ENCODE results near the gene AVPR2. TPM values are rescaled to one million over a fixed set of nuclear protein-coding genes. Genes with fewer than 3 reads are reported as not detected.

Gene AVPR2
- total and polyA plus RNA-seq, 10 of the 15 experiments (the other 5 are each of a cell fraction or from before 2014, with no cell fraction given) = 0.12 to 0.37 TPM; not detected in 8

DNA sequence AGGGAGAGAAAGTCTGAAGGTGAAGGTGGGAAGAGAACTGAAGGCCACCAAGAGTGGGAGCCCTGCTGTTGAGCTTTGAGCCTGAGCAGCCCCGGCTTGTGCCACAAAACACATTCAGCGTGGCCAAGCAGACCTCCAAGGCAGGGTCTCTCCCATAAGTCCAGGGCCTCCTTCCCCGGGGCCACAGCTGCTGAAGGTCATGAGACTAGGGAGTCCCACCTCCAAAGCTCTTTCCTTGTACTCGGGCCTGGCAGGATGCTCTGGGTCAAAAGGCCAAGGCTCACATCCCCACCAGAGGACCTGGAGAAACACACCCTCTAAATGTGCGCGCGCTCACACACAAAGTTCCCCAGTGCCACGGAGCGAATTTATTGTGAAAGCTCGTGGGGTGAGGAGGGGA, 25.1 kb downstream of the AVPR2 start (continued):
- TF ChIP-seq, protein P1, sequence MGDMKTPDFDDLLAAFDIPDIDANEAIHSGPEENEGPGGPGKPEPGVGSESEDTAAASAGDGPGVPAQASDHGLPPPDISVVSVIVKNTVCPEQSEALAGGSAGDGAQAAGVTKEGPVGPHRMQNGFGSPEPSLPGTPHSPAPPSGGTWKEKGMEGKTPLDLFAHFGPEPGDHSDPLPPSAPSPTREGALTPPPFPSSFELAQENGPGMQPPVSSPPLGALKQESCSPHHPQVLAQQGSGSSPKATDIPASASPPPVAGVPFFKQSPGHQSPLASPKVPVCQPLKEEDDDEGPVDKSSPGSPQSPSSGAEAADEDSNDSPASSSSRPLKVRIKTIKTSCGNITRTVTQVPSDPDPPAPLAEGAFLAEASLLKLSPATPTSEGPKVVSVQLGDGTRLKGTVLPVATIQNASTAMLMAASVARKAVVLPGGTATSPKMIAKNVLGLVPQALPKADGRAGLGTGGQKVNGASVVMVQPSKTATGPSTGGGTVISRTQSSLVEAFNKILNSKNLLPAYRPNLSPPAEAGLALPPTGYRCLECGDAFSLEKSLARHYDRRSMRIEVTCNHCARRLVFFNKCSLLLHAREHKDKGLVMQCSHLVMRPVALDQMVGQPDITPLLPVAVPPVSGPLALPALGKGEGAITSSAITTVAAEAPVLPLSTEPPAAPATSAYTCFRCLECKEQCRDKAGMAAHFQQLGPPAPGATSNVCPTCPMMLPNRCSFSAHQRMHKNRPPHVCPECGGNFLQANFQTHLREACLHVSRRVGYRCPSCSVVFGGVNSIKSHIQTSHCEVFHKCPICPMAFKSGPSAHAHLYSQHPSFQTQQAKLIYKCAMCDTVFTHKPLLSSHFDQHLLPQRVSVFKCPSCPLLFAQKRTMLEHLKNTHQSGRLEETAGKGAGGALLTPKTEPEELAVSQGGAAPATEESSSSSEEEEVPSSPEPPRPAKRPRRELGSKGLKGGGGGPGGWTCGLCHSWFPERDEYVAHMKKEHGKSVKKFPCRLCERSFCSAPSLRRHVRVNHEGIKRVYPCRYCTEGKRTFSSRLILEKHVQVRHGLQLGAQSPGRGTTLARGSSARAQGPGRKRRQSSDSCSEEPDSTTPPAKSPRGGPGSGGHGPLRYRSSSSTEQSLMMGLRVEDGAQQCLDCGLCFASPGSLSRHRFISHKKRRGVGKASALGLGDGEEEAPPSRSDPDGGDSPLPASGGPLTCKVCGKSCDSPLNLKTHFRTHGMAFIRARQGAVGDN (IDR thresholded peaks at IDR 0.05) = no peak
- TF ChIP-seq CHD1 (IDR thresholded peaks at IDR 0.05; ENCODE audit: low read depth, low read length) (no peak), EED (IDR thresholded peaks at IDR 0.05; ENCODE audit: low read depth) (no peak)

DNA sequence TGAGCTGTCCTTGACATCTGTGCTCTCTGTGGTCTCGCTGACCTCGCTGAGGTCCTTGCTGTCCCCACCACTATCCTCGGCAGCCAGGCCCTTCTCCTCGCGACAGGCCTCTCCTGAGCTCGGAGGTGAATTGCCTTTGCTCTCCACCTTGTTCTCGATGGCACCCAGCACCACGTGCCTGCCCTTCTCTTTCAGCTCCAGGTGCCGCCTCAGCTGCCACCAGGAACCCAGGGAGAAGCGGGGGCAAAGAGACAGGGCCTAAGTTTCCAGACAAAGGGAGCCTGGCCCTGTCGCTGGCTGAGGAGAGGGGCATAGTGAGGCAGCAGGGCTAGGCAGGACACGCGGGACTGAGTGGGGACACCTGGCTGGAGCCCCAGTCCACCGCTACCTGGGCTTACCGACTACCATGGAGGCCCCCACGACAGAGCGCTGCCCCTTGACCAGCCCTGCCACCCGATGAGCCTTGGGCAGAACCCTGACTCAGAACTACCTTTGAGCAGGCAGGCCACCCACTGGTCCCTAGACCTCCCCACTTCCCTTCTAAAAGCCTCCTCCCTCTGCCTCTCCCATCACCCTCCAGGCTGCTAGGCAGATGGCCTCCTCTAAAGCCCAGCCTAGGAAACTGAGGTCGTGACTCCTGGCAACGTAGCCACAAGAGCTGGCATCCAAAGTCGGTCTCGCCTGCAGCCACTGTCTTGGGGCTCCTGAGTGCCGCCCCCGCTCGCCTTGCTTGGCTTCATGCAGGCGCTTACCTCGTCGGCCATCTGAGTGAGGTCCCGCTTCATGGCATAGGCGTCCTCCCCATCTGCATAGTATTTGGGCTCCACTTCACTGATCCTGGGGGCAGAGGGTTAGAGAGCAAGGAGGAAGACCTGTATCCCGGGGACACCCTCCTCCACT, 25.8 kb downstream of the AVPR2 start:
- CTCF ChIA-PET = interaction anchor here (1.8 to 8.7 kb wide), 2 partner anchors 17 to 166 kb away, joined by 5 to 172 read pairs; partner anchors contain the start of genes PLXNB3 and RENBP
- Histone ChIP-seq H3K27me3 (replicated peaks in 1 of 2; ENCODE audit: control insufficient read depth in 2 of 2, insufficient read depth in 2 of 2, low read length in 1 of 2) (no peaks in the 10 kb centered on the region), H3K4me1 (ENCODE audit: control insufficient read depth, insufficient read depth, low read length) (no peaks in the 10 kb centered on the region; the same call in 1 of the 2 replicates), H2AFZ (ENCODE audit: control insufficient read depth, low read depth, low read length) (no peak overlapping the region), H3K4me3 (no peak overlapping the region), H3K36me3 (ENCODE audit: control insufficient read depth in 2 of 2, insufficient read depth in 2 of 2, low read length in 1 of 2) (peaks cover 0 to 2% of the 10 kb centered on the region in 2 experiments; a peak in 3 of 4 replicates), H3K79me2 (ENCODE audit: control insufficient read depth, insufficient read depth, low read length) (peaks cover 26% of the 10 kb centered on the region), H3K9me3 (replicated peaks; ENCODE audit: control insufficient read depth, insufficient read depth, low read length) (no peaks in the 10 kb centered on the region; the same call in 2 of the 3 replicates), H3K9ac (ENCODE audit: control insufficient read depth, insufficient read depth, low read length) (no peak overlapping the region), H4K20me1 (ENCODE audit: control insufficient read depth, insufficient read depth) (no peaks in the 10 kb centered on the region), H3K27ac (ENCODE audit: control insufficient read depth, insufficient read depth) (no peak overlapping the region), H3K4me2 (ENCODE audit: control insufficient read depth, insufficient read depth) (no peak overlapping the region)
- no TSS peak for BruUV-seq (replicated peaks)
- 96% methylated on average over 24 of the region's 31 CpGs for WGBS (ENCODE audit: insufficient coverage, insufficient replicate concordance, low lambda C conversion rate, missing lambda C conversion rate)
- ATAC-seq = no peak
- POLR2A ChIA-PET = interaction anchor here (0.5 to 5.8 kb wide), 4 partner anchors 19 to 136 kb away, joined by 3 to 68 read pairs (median 5); partner anchors contain the start of genes HCFC1, IDH3G, SSR4 and TMEM187
- DNase-seq (ENCODE audit: low read depth, low spot score) = no peak
- in situ Hi-C loops (cut with MboI) (loop anchor here (5.0 kb wide), 1 partner anchor 442 kb away; the partner anchor contains the start of gene FLNA), intact Hi-C loops (cut with micrococcal nuclease; ENCODE audit: unreplicated experiment) (no loop called here)
- RAD21 ChIA-PET (ENCODE audit: unreplicated experiment) = no interaction called here
- FAIRE-seq = no peak
- SMC1A ChIA-PET (ENCODE audit: uncharacterized antibody, unreplicated experiment) = interaction anchor here (1.7 kb wide), 1 partner anchor 38 kb away, joined by 4 read pairs; no protein-coding TSS in a partner anchor
- TF ChIP-seq BHLHE40 (IDR thresholded peaks at IDR 0.05; ENCODE audit: borderline replicate concordance in 1 of 2, low read depth in 2 of 2, low read length in 1 of 2) (no peak), TARDBP (IDR thresholded peaks at IDR 0.05; ENCODE audit: borderline replicate concordance) (no peak), ZSCAN29 (IDR thresholded peaks at IDR 0.05) (no peak), LARP7 (IDR thresholded peaks at IDR 0.05) (no peak)
- TF ChIP-seq, protein P2, sequence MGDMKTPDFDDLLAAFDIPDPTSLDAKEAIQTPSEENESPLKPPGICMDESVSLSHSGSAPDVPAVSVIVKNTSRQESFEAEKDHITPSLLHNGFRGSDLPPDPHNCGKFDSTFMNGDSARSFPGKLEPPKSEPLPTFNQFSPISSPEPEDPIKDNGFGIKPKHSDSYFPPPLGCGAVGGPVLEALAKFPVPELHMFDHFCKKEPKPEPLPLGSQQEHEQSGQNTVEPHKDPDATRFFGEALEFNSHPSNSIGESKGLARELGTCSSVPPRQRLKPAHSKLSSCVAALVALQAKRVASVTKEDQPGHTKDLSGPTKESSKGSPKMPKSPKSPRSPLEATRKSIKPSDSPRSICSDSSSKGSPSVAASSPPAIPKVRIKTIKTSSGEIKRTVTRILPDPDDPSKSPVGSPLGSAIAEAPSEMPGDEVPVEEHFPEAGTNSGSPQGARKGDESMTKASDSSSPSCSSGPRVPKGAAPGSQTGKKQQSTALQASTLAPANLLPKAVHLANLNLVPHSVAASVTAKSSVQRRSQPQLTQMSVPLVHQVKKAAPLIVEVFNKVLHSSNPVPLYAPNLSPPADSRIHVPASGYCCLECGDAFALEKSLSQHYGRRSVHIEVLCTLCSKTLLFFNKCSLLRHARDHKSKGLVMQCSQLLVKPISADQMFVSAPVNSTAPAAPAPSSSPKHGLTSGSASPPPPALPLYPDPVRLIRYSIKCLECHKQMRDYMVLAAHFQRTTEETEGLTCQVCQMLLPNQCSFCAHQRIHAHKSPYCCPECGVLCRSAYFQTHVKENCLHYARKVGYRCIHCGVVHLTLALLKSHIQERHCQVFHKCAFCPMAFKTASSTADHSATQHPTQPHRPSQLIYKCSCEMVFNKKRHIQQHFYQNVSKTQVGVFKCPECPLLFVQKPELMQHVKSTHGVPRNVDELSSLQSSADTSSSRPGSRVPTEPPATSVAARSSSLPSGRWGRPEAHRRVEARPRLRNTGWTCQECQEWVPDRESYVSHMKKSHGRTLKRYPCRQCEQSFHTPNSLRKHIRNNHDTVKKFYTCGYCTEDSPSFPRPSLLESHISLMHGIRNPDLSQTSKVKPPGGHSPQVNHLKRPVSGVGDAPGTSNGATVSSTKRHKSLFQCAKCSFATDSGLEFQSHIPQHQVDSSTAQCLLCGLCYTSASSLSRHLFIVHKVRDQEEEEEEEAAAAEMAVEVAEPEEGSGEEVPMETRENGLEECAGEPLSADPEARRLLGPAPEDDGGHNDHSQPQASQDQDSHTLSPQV (IDR thresholded peaks at IDR 0.05) = no peak
